Measurements from ENCODE around the gene MAPK14. TPM values are rescaled to one million over a fixed set of nuclear protein-coding genes. Genes with fewer than 3 reads are reported as not detected.
"Not testable (repeated sequence)": the region's sequence is repeated elsewhere in the genome, so short reads cannot be mapped to it uniquely, and the experiment has no call there.

The MAPK14 gene
- total RNA-seq, 3 donors from 2014 or later, result 56.1 to 67.7 (median 63.2) TPM

- Histone ChIP-seq H3K36me3 (ENCODE audit: low read depth) (no peaks in the 10 kb centered on the region), H3K4me3 (no peak overlapping the region), H3K9me3 (no peaks in the 10 kb centered on the region), H3K4me1 (ENCODE audit: low read depth) (peaks cover 11% of the 10 kb centered on the region)
- DNase-seq (no peak), ATAC-seq (no peak)
- TF ChIP-seq CTCF (IDR thresholded peaks at IDR 0.05), result no peak
- intact Hi-C loops (cut with DNase I, micrococcal nuclease), result loop anchor here (5.0 kb wide), 1 partner anchor 68 kb away; no protein-coding TSS in a partner anchor
Observed at GRCh38 chr6:36029464-36029863, 1.9 kb downstream of the MAPK14 start.

DNA sequence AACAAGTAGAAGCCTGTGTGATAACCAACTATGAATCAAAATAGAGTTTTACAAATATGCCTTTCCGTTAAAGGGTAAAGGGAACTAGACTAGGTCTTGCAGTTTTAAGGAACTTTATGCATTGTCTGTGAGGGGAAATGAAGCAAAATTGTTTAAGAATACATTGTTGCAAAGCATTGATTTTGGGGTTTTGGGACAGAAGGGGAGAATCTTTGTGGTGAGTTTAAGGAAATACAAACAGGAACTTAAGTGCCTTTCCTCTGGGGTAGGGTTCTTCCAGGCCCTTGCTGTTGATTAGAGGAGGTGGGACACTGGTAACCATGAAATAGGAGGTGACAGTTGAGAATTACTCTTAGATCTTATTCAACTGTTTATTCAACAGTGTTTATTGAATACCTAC lies 4.7 kb downstream of the MAPK14 start:
- H3K36me3 ChIP-seq (ENCODE audit: low read depth), result no peaks in the 10 kb centered on the region
- ATAC-seq (no peak), DNase-seq (no peak)
- H3K4me1 ChIP-seq (ENCODE audit: low read depth), result peaks cover 11% of the 10 kb centered on the region
- intact Hi-C loops (cut with DNase I, micrococcal nuclease), result no loop called here
- no peak for TF ChIP-seq CTCF (IDR thresholded peaks at IDR 0.05)
- H3K4me3 ChIP-seq, result no peak overlapping the region
- no peaks in the 10 kb centered on the region for H3K9me3 ChIP-seq

DNA sequence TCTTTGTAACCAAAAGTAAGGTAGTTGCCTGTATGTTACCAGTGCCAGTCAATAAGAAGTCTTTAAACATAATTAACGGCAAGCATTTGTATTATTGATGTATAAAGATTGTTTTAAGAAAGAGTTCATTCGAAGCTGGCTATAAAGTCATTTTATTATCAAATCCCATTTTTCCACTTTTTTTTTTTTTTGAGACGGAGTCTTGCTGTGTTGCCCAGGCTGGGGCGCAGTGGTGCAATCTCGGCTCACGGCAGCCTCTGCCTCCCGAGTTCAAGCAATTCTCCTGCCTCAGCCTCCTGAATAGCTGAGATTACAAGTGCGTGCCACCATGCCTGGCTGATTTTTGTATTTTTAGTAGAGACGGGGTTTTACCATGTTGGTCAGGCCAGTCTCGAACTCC lies 5.5 kb downstream of the MAPK14 start:
- H3K9me3 ChIP-seq; H3K4me3 ChIP-seq; intact Hi-C loops (cut with DNase I, micrococcal nuclease); ATAC-seq; DNase-seq; H3K36me3 ChIP-seq (ENCODE audit: low read depth): not testable (repeated sequence)
- peaks cover 11% of the 10 kb centered on the region for H3K4me1 ChIP-seq (ENCODE audit: low read depth)

DNA sequence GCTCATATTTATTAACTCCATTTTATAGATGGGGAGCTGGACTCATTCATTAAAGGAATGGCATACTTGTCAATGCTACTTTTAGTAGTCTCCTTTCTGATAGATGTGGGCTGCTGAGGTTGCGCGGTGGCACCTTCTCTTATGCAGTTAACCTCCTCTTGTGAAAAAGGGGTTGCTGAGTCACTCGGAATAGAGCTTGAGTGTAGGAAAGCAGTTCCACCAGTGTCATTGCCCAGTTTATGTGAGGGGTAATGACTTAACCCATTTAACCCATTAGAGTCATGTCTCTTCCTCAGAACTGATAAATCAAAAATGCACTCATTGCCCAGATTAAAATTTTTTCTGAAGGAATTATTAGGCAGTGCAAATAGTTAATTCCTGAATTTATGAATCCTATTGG lies 6.3 kb downstream of the MAPK14 start:
- TF ChIP-seq CTCF (IDR thresholded peaks at IDR 0.05), result no peak
- intact Hi-C loops (cut with DNase I, micrococcal nuclease), result no loop called here
- DNase-seq (no peak), ATAC-seq (no peak)
- Histone ChIP-seq H3K4me1 (ENCODE audit: low read depth) (peaks cover 11% of the 10 kb centered on the region), H3K36me3 (ENCODE audit: low read depth) (no peaks in the 10 kb centered on the region), H3K4me3 (no peak overlapping the region), H3K9me3 (no peaks in the 10 kb centered on the region)

- Histone ChIP-seq H3K4me1 (ENCODE audit: low read depth) (peaks cover 10% of the 10 kb centered on the region), H3K36me3 (ENCODE audit: low read depth) (no peaks in the 10 kb centered on the region), H3K4me3 (no peak overlapping the region), H3K9me3 (no peaks in the 10 kb centered on the region)
- no peak for ATAC-seq
- intact Hi-C loops (cut with DNase I, micrococcal nuclease), result no loop called here
- no peak for TF ChIP-seq CTCF (IDR thresholded peaks at IDR 0.05)
- DNase-seq, result no peak
Observed at GRCh38 chr6:36034441-36034840, 6.8 kb downstream of the MAPK14 start.

DNA sequence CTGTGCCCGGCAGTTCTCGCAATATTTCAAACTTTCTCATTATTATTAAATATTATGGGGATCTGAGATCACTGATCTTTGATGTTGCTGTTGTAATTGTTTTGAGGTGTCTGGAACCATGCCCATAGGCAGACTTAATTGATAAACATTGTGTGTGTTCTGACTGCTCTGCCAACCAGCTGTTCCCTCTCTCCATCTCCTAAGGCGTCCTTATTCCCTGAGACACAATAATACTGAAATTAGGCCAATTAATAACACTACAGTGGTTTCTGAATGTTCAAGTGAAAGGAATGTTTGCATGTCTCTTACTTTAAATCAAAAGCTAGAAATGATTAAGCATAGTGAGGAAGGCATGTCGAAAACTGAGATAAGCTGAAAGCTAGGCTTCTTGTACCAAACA lies 7.6 kb downstream of the MAPK14 start:
- intact Hi-C loops (cut with DNase I, micrococcal nuclease), result no loop called here
- H3K4me1 ChIP-seq (ENCODE audit: low read depth), result peaks cover 8% of the 10 kb centered on the region
- H3K9me3 ChIP-seq, result no peaks in the 10 kb centered on the region
- H3K36me3 ChIP-seq (ENCODE audit: low read depth), result no peaks in the 10 kb centered on the region
- no peak for TF ChIP-seq CTCF (IDR thresholded peaks at IDR 0.05)
- DNase-seq, result no peak
- no peak overlapping the region for H3K4me3 ChIP-seq
- ATAC-seq, result no peak

Data from mucosa of descending colon (tissue), 3 donors.